A172 (cell line): ENCODE results near the gene IFI30. TPM values are rescaled to one million over a fixed set of nuclear protein-coding genes. Genes with fewer than 3 reads are reported as not detected.
"Not testable (repeated sequence)": the region's sequence is repeated elsewhere in the genome, so short reads cannot be mapped to it uniquely, and the experiment has no call there.

Experiments
- DNase-seq: peaks from one replicate; pipeline ENCODE4 v3.0.0-alpha.2; 2015; ENCODE audit warnings: low spot score
- total RNA-seq: library from RNA; depleted of rRNA; stranded (reverse); fragments of >200 nt; shearing (Covaris generic); gene quantifications from 2 replicates; pipeline ENCODE4 v1.2.3, GENCODE V29; 2014

Gene IFI30
- total RNA-seq, 1 experiment from 2014 or later, result 28.2 TPM

DNA sequence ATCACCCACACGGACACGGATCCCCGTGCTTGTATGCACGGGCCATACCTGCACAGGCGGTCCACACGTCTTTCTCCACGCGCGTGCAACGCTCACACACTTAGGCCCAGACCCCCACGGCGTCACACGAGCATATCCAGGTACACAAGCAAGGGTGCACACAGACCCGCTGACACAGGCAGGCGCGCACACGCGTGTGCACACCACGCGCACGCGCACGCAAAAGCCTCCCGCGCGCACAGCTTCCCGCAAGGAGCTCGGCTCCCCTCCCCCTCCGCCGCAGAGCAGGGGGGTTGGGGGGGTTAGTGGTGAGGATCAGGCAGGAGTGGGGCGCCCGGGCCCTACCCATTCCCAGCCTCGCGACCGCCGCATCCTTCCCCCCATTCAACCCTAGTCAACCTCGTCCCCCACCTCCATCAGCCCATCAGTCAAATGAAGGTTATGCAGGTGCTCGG lies 29.8 kb downstream of the IFI30 start:
- no peak for DNase-seq

DNA sequence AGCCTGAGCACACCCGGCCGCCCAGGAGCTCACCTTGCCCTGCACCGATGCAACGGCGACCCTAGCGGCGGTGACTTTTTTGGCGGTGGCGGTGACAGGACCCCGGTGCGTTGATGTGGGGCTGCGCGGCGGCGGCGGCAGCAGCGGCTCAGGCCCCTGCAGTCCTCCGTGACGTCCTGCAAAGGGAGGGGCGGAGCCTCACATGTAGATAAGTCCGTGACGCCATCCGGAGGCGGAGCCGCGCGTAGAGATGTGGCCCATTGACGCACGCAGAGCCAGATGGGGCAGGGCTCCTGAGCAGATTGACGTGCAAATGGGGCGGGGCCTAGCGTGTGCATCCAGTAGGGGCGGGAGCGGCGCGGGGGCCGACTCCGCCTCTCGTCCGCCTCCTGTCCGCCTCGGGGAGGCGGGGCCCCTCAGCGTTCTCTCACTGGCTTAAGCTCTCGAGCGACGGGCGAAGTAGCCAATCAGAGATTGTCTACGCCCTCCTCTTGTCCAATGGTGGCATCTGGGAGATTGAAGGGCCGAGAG lies 30.3 kb downstream of the IFI30 start, which contains the start of gene RAB3A:
Gene RAB3A (minus strand): TSS at position 180 of the 531 bp plus-strand sequence. CDS start 1,302 bp downstream, outside the sequence.
- DNase-seq, result peak; percentile 100

DNA sequence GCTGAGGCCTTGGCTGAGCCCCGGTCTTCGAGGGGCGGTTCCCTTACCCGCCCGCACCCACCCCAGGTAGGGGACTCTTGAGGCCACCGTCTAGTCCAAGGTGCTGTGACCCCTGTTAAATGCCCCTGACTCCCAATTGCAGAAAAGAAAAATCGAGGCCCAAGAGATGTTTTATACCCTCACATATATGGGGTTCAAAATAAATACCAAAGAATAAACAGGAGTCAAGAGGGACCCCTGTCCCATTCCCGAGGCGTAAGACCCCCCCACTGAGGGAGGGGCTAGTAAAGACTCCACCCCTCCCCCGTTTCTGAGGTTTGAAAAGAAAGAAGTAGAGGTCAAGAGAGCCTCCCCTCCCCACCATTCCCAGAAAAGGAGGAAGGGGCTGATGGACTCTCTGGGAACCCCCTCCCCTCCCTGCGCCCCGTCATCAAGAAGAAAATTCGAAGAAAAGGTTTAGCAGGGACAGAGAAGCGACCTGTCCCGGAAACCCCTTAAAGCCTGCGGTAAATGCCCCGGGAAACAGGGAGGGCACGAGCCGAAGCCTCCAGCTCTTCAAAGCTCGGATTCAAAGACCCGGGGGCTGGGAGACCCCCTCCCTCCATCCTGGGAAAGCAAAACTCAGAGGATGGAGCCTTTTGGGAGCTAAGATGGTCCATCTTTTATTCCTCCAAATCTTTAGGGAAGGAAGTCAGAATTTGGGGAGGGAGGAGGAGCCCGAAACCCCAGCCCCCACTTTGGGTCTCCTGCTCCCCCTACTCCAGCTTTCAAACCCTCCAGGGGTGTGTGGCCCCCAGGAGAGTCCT lies 31.0 kb downstream of the IFI30 start:
- DNase-seq, result no peak

GRCh38 chr19:18205200-18205892 lies 31.7 kb downstream of the IFI30 start:
- peak; percentile 55 for DNase-seq

DNA sequence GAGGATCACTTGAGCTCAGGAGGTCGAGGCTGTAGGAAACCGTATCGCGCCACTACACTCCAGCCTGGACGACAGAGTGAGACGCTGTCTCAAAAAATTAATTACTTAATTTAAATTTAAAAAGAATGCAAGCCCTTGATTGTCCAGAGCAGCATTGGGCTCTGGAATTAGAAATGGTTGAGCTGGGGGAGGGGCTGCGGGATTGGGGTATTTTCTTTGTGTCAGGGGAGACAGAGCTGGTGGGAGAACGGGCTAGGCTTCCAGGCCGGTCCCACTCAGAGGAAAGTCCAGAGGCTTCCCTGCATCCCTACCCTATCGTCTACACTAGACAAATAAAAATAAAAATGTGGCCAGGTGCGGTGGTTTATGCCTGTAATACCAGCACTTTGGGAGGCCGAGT lies 32.4 kb downstream of the IFI30 start:
- DNase-seq, result no peak

DNA sequence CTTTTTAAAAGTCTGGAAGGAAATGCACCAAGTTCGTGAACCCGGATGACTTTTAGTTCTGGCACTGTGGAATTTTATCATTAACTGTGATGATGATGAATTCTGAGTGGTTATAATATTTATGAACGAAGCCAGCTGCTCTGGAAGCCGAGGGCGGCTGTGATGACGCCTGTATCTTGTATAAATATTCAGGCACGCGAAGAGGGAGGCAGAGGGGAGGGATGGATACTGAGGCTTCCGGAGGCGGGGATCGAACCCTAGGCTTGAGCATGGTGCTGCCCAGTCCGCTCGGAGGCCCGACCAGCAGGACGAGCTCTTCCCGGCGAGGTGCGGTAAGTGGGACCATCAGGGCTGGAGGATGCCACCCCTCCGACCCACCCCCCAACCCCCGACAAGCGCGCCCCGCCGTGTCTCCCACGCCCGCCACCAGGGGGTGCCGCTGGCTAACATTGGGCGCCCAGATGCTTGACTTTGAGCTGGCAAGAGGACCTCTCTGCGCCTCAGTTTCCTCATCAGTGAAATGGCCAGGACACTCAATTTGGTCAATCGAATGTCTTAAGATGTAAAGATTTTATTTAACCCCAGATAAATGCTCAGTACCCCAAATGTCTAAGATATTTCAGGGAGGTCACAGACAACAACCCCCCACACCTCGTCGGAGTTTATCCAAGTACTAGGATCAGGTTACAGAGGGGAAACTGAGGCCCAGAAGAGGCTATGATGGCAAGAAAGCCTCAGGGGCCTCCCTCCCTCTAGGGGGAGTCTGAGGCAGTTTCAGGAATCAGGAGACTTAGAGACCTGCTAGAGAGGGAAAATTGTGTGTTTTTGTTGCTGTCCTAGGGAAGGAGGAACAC lies 34.7 kb downstream of the IFI30 start:
- no peak for DNase-seq

GRCh38 chr19:18209912-18210311 lies 36.3 kb downstream of the IFI30 start:
- DNase-seq, result not testable (repeated sequence)

GRCh38 chr19:18211683-18212082 lies 38.1 kb downstream of the IFI30 start:
- no peak for DNase-seq

- peak; percentile 53 for DNase-seq
Measured at GRCh38 chr19:18214779-18215433, 41.3 kb downstream of the IFI30 start.

GRCh38 chr19:18216789-18217188 lies 43.2 kb downstream of the IFI30 start:
- no peak for DNase-seq

- DNase-seq, result no peak
Measured at GRCh38 chr19:18218159-18218558, 44.5 kb downstream of the IFI30 start.

DNA sequence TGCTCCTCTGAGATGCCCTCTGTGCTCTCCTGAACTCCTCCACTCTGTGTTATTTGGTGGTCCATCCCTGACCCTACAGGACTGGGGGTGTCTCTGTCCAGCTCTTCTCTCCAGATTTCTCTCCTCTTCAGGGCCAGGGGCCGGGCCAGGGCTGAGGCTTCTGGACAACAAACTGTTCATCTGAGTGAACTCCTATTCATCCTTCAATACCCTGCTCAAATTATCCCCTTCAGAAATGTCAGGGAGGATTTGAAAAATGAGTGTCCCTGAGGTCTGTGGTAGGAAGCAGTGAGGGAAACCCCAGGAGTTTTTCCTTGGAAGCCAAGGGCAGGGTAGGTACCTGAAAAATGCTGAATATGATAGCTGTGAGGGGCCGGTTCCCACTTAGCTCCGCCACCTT lies 45.0 kb downstream of the IFI30 start:
- DNase-seq, result no peak

DNA sequence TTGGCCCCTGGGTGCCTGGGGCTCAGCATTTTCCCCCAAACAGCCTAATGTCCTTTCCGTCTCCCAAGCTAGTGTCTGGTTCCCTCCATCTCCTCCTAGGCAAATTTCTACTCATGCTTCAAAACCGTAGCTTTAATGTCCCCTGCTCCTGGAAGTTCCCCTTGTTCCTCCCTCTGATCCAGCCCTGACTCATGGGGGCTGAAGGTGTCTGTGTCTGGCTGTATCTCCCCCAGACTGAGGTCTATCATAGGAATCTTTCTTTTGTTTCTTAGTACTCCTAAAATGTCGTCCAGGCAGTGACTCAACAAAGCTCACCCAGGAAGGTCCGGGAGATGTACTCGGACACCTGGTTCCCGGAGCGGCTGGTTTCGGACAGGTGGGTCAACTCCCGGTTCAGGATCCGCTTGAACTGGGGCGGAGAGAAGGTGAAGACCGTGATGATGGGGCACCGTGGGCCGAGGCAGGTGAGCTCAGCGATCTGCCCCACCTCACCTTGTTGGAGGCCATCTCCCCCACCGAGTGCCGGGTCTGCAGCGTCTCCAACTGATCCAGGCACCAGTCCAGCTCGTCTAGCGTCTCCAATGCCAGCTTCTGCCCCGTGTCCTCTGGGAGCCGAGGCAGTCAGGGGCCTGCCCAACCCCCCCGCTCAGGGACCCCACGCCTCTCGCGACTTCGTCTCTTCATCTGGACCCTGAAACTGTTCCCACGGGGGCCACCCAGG lies 46.5 kb downstream of the IFI30 start:
- DNase-seq, result no peak

GRCh38 chr19:18220632-18221275 lies 47.1 kb downstream of the IFI30 start:
- no peak for DNase-seq

DNA sequence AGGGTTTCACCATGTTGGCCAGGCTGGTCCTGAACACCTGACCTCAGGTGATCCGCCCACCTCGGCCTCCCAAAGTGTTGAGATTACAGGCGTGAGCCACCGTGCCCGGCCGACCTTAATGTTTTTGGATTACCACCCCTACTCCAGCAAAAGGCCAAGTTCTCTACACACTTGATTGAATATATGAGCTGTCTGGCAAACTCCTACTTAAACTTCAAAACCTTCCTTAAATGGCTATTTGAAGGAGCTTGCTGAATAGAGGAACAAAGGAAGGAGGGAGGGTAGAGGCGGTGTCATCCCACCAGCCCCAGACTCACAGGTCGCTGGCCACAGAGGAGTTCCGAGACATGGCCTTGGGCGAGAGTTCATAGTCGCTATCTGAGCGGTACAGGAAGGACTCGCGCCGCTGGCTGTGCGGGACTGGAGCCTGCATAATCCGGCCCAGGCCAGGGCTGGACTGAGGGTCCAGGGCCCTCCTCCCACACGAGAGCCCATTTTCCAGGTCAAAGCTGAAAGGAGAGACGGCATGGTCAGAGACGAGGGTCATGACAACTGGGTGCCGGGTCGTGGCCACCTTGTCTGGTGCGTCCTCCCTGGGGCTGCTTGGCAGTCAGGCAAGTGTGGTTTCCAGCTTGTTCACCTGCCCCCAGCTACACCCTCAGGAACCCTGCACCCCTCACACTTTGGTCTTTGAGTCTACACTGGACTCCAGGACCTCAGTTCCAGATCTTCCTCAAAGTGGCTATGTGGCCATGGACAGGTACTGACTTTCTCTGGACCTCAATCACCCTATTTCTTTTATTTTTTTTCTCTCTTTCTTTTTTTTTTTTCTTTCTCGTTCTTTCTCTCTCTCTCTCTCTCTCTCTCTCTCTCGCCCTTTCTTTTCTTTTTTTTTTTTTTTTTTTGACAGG lies 48.5 kb downstream of the IFI30 start:
- no peak for DNase-seq

DNA sequence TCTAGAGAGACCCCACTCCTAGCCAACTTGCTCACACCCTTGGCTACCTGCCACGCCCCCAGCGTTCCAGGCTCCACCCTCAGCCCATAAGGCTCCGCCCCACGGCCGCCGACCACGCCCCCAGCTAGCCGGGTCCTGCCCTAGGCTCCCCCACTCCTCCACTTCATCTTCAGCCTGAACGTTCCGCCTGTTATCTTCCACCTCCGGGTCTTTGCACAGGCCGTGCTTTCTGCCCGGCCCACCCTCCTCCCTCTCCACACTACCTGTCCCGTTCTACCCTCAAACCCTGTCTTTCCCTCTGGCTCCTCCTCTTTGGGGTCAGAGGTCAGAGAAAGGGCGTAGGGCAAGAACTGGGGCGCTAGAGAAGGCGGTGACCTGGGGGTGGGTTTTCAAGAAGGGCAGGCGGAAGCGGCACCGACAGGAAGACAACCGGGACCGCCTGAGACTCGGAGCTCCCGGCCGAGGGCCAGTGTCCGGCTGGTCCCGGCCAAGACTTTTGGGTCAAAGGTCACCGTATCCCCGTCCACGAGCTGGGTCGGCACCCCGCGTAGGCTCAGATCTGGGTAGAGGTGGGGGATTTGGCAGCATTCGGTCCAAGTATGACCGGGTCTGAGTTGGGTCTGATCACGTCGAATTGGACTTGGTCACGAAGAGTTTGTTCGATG lies 50.4 kb downstream of the IFI30 start:
- no peak for DNase-seq

DNA sequence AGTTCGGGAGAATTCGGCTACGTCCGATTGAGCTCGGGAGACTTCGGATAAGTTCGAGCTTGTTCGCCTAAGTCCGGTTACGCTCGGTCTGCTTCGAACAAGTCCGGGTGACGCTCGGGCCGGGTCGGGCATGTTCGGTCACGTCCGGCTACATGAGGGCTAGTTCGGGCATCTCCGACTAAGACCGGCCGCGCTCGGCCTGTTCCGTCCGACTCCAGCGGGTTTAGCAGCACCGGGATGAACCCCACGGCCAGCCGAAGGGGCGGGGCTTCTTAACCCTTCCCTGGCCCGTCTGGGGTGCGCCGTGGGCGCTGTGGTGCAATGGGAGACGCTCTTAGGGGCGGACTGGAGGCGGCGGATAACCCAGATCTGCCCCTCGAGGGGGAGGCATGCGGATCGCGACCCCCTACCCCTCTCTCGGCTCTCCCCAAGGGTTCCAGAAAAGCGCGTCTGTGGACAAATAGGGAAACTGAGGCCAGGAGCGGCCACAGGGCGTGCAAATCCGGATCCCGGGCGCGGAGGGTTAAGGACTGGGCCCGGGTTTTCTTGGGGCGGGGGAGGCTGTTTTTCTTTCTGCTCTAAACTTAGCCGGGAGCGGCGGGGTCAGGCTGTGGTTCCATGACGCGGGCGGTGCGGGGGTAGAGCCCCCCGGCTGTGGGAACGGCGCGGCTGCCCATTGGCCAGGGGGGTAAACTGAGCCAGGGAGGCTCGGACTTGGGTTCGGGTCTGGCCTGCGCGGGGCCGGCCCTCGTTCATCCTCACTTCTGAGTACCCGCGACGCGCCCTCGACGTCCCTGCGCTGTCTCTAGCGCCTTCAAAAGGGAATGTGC lies 51.1 kb downstream of the IFI30 start:
- peak; percentile 97 for DNase-seq

- no peak for DNase-seq
Measured at GRCh38 chr19:18225355-18225701, 51.7 kb downstream of the IFI30 start.
